Measurements from ENCODE around the gene SPTBN1. TPM values are rescaled to one million over a fixed set of nuclear protein-coding genes. Genes with fewer than 3 reads are reported as not detected.

Gene SPTBN1
- total and polyA plus RNA-seq, 2 of the 13 experiments (the other 11 are each of a cell fraction or from before 2014, with no cell fraction given) = 123 to 299 TPM

DNA sequence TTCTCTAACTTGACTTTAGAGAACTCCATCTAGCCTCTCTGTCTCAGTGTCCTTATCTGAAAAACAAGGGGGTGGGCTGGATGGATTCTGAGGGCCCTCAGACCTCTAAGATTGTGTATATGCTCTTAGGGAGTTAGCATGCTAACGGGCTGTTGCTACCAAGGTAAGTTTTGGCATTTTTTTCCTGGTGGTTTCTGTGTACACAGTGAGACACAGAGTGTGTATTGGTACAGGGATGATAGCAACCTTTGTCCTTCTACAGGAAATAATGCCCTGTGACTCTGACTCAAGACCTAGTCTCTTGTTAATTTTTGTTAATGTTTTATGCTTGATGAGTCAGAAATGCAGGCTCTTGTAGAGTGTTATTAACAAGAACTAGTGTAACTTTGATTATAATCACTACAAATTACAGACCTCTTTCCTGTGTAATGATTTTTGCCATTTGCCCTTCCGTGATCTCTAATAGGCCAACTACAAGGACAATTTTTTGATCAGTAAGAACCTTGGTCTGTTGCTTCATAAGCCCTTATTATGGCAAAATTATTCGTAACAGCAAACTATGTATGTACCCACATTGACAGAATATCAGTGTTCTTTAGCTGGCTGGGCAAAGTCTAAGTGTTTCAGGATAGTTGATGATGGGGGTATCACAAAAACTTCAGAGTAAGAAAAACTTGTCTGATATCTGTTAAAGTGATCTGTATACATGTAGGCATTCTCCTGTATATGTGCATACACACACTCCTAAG lies 89.7 kb downstream of the SPTBN1 start (continued):
- TF ChIP-seq, protein P1, sequence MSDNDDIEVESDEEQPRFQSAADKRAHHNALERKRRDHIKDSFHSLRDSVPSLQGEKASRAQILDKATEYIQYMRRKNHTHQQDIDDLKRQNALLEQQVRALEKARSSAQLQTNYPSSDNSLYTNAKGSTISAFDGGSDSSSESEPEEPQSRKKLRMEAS (IDR thresholded peaks at IDR 0.05) = no peak; the same call in 1 of the 2 replicates
- TF ChIP-seq ASH2L (IDR thresholded peaks at IDR 0.05; ENCODE audit: insufficient read length, low read depth, low read length) = peak; percentile 97
- TF ChIP-seq ZNF619 (CRISPR knock-in tag; IDR thresholded peaks at IDR 0.05) = no peak
- 0 out of 2 replicates have a peak, but pooled peaks have one; percentile 34 for TF ChIP-seq RFX5 (IDR thresholded peaks at IDR 0.05; ENCODE audit: low read depth, low read length)
- no peak for TF ChIP-seq MXI1 (IDR thresholded peaks at IDR 0.05; ENCODE audit: borderline replicate concordance, low read depth, low read length)
- no peak for TF ChIP-seq CAMTA2 (CRISPR knock-in tag; IDR thresholded peaks at IDR 0.05; ENCODE audit: borderline replicate concordance)
- no peak for TF ChIP-seq BRCA1 (CRISPR knock-in tag; IDR thresholded peaks at IDR 0.05)
- TF ChIP-seq ZNF30 (CRISPR knock-in tag; IDR thresholded peaks at IDR 0.05) = no peak
- no peak for TF ChIP-seq SP2 (CRISPR knock-in tag; IDR thresholded peaks at IDR 0.05)
- TF ChIP-seq ADNP (CRISPR knock-in tag; IDR thresholded peaks at IDR 0.05) = no peak
- no peak for TF ChIP-seq AGO1 (IDR thresholded peaks at IDR 0.05; ENCODE audit: low read depth, low read length, poor library complexity, severe bottlenecking)
- 0 out of 2 replicates have a peak, but pooled peaks have one; percentile 45 for TF ChIP-seq STAT5B (CRISPR knock-in tag; IDR thresholded peaks at IDR 0.05)
- no peak for TF ChIP-seq ARNT2 (CRISPR knock-in tag; IDR thresholded peaks at IDR 0.05; ENCODE audit: low read depth)
- 0 out of 2 replicates have a peak, but pooled peaks have one; percentile 38 for TF ChIP-seq KDM4B (CRISPR knock-in tag; IDR thresholded peaks at IDR 0.05)
- TF ChIP-seq, protein P2, sequence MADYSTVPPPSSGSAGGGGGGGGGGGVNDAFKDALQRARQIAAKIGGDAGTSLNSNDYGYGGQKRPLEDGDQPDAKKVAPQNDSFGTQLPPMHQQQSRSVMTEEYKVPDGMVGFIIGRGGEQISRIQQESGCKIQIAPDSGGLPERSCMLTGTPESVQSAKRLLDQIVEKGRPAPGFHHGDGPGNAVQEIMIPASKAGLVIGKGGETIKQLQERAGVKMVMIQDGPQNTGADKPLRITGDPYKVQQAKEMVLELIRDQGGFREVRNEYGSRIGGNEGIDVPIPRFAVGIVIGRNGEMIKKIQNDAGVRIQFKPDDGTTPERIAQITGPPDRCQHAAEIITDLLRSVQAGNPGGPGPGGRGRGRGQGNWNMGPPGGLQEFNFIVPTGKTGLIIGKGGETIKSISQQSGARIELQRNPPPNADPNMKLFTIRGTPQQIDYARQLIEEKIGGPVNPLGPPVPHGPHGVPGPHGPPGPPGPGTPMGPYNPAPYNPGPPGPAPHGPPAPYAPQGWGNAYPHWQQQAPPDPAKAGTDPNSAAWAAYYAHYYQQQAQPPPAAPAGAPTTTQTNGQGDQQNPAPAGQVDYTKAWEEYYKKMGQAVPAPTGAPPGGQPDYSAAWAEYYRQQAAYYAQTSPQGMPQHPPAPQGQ (CRISPR knock-in tag; IDR thresholded peaks at IDR 0.05; ENCODE audit: borderline replicate concordance) = no peak
- no peak for TF ChIP-seq CHD4 (IDR thresholded peaks at IDR 0.05; ENCODE audit: borderline replicate concordance, low read length)
- no peak for TF ChIP-seq ZSCAN30 (CRISPR knock-in tag; IDR thresholded peaks at IDR 0.05)
- TF ChIP-seq, protein P3, sequence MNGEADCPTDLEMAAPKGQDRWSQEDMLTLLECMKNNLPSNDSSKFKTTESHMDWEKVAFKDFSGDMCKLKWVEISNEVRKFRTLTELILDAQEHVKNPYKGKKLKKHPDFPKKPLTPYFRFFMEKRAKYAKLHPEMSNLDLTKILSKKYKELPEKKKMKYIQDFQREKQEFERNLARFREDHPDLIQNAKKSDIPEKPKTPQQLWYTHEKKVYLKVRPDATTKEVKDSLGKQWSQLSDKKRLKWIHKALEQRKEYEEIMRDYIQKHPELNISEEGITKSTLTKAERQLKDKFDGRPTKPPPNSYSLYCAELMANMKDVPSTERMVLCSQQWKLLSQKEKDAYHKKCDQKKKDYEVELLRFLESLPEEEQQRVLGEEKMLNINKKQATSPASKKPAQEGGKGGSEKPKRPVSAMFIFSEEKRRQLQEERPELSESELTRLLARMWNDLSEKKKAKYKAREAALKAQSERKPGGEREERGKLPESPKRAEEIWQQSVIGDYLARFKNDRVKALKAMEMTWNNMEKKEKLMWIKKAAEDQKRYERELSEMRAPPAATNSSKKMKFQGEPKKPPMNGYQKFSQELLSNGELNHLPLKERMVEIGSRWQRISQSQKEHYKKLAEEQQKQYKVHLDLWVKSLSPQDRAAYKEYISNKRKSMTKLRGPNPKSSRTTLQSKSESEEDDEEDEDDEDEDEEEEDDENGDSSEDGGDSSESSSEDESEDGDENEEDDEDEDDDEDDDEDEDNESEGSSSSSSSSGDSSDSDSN (CRISPR knock-in tag; IDR thresholded peaks at IDR 0.05) = no peak
- TF ChIP-seq TBL1XR1 (IDR thresholded peaks at IDR 0.05; ENCODE audit: borderline replicate concordance, low read length, partially characterized antibody) = no peak
- no peak for TF ChIP-seq E2F5 (CRISPR knock-in tag; conservative IDR thresholded peaks at IDR 0.05)
- no peak for TF ChIP-seq ZNF800 (CRISPR knock-in tag; IDR thresholded peaks at IDR 0.05)
